HUES6 (cell line): ENCODE results near the gene ZXDC.

ENCODE experiments used
- H3K27ac ChIP-seq: 2 replicates; pipeline ENCODE4 v1.7.0; 2013; ENCODE audit warnings: low read depth, mild to moderate bottlenecking, low read length, inconsistent platforms
- H3K27me3 ChIP-seq: 2 replicates; pipeline ENCODE4 v1.6.1; 2013; ENCODE audit warnings: low read length; ENCODE audit not compliant: control insufficient read depth, insufficient read depth
- H3K36me3 ChIP-seq: 2 replicates; pipeline ENCODE4 v1.6.1; 2013; ENCODE audit warnings: low read length; ENCODE audit not compliant: control insufficient read depth, insufficient read depth
- H3K4me1 ChIP-seq: 2 replicates; pipeline ENCODE4 v1.6.1; 2013; ENCODE audit warnings: low read length; ENCODE audit not compliant: control insufficient read depth, insufficient read depth
- H3K4me3 ChIP-seq: 2 replicates; pipeline ENCODE4 v1.5.1; 2013; ENCODE audit warnings: low read depth, low read length
- H3K9ac ChIP-seq: one replicate; pipeline ENCODE4 v1.6.1; 2013; ENCODE audit warnings: mild to moderate bottlenecking, low read length
- H3K9me3 ChIP-seq: 2 replicates; pipeline ENCODE4 v1.6.1; 2013; ENCODE audit warnings: low read depth, low read length; ENCODE audit not compliant: control insufficient read depth, insufficient read depth

The ZXDC gene

DNA sequence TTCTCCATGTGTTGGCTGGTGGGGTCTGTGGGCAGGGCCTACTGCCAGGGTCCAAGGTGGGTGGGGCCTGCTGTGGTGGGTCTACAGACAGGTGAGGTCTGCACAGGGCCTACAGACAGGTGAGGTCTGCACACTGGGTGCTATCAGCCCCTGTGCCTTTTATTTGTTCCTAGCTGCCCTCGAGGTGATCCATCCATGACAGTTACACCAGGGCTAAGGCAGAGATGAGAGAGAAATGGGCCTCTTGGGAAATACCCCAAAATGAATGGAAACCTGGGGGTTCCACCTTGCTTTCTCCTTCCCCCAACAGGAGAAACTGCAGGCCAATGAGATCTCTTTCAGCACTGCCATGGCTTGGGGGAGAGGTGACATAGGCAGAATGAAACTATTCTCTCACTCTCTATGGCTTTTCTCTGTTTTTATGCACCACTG, 44.6 kb downstream of the ZXDC start:
- Histone ChIP-seq H3K27ac (no peak overlapping the region), H3K9ac (no peak overlapping the region), H3K4me1 (no peaks in the 10 kb centered on the region), H3K36me3 (0 out of 2 replicates have a peak, but pooled peaks cover 2% of the 10 kb centered on the region), H3K9me3 (peaks cover 19% of the 10 kb centered on the region), H3K4me3 (no peak overlapping the region), H3K27me3 (no peaks in the 10 kb centered on the region)

DNA sequence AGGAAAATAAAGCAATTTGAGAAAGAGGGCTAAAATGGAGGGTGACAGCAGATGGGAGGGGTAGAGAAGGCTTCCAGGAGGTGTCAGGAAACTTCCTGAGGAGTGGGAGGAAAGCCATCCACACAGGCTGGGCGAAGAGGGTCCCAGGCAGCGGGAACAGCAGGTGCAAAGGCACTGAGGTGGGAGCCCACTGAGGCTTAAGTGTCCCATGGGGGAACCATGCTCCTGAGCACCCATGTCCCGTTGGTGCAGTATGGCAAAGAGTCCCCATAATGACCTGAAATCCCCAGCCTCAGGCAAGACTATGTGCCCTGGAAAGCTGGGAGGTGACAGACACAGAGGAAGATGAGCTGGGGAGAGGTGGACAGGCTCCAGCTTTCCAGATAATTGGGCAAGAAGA, 50.9 kb downstream of the ZXDC start:
- Histone ChIP-seq H3K27ac (no peak overlapping the region), H3K36me3 (no peaks in the 10 kb centered on the region), H3K9ac (no peak overlapping the region), H3K27me3 (no peaks in the 10 kb centered on the region), H3K4me1 (peaks cover 27% of the 10 kb centered on the region), H3K4me3 (no peak overlapping the region), H3K9me3 (peaks cover 27% of the 10 kb centered on the region)

DNA sequence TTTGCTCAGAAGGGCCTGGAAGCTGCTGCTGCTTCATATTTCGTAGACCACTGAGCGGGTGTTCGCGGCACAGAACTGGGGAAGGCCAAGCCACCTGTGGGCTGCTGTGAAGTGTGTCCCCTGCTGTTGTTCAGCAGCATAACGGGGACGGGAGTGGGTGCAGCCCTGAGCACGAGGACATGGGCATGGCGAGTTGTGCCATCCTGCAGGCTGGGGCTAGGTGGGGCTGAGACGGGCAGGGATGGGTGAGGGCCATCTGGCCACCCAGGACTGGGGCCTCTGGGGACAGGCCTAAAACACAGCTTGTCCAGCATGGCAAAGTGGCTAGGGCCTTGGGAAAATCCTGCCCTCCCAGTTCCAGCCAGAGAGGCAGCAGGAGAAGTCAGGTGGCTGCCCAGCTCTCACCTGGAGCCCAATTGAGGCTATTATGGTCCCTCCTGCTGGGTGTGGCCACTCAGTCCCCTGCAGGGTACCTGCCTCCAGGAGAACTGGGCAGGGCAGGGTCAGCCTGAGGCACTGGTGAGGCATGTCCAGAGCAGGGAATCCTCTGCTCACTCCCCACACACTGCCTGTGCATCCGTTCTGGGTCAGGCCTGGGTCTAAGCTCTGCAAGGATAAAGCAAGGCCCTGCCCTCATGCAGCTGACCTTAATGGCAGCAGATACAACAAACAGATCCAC, 51.5 kb downstream of the ZXDC start:
- no peak overlapping the region for H3K27ac ChIP-seq
- H3K4me1 ChIP-seq, result peaks cover 32% of the 10 kb centered on the region
- peaks cover 27% of the 10 kb centered on the region for H3K9me3 ChIP-seq
- no peak overlapping the region for H3K4me3 ChIP-seq
- no peaks in the 10 kb centered on the region for H3K27me3 ChIP-seq
- no peak overlapping the region for H3K9ac ChIP-seq
- no peaks in the 10 kb centered on the region for H3K36me3 ChIP-seq

DNA sequence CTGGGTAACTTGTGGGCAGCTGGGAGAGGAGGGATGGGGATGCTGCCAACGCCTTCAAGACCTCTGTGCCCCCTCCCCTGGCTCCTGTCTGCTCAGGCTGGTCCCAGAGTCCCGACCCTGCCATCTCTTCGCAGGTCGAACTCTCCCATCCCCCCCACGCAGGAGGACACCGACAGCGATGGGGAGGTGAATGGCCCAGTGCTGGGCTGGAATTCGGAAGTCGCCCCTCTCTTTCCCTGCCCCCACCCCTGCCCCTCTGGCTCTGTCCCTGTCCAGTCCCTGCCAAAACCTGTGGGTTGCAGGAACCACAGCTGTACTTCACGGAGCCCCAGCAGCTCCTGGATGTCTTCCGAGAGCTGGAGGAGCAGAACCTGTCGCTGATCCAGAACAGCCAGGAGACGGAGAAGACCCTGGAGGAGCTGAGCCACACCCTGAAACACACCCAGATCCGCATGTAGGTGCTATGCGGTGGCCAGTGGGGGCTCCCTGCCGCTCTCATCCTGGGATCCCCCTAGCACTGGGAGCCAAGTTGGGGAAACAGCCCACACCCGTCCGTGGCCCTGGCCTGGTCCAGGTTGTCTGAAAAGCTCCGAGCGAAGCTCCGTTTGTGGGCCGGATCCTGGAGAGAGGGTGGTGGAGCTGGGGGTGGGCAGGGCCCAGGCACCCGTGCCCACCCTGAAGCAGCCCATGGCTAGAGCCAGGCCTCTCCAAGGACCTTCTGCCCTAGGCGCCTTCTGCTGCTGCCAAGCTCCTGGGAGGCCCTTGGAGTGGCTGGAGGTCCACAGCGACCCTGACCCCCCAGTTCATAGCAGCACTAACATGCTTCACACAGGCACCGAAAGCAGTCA, 52.3 kb downstream of the ZXDC start:
- peaks cover 25% of the 10 kb centered on the region for H3K9me3 ChIP-seq
- no peak overlapping the region for H3K9ac ChIP-seq
- no peak overlapping the region for H3K27ac ChIP-seq
- H3K27me3 ChIP-seq, result no peaks in the 10 kb centered on the region
- no peak overlapping the region for H3K4me3 ChIP-seq
- H3K36me3 ChIP-seq, result no peaks in the 10 kb centered on the region
- H3K4me1 ChIP-seq, result peaks cover 38% of the 10 kb centered on the region

DNA sequence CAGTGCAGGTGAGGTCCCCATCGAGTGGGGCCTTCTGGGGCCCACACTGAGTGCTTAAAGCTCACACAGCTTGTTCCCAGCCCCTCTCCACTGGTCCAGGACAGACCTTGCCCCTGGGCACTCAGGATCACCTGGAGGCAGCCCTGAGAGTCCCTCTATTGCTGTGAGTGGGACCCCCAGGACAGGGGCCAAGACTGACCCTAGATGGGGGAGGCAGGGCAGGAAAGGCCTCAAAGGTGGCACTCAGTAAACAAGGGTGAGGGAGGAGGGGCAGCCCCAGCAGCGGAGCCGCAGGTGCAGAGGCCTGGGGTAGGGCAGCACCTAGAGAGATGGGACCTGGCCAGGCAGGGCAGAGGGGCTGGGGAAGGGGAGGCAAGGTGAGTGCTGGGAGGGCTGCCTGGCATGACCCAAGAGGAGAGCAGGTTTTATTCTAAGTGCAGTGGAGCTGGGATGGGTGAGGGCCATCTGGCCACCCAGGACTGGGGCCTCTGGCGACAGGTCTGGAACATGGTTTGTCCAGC, 53.1 kb downstream of the ZXDC start:
- Histone ChIP-seq H3K27me3 (no peaks in the 10 kb centered on the region), H3K27ac (no peak overlapping the region), H3K36me3 (no peaks in the 10 kb centered on the region), H3K4me1 (peaks cover 40% of the 10 kb centered on the region), H3K9ac (no peak overlapping the region), H3K9me3 (peaks cover 19% of the 10 kb centered on the region), H3K4me3 (no peak overlapping the region)

DNA sequence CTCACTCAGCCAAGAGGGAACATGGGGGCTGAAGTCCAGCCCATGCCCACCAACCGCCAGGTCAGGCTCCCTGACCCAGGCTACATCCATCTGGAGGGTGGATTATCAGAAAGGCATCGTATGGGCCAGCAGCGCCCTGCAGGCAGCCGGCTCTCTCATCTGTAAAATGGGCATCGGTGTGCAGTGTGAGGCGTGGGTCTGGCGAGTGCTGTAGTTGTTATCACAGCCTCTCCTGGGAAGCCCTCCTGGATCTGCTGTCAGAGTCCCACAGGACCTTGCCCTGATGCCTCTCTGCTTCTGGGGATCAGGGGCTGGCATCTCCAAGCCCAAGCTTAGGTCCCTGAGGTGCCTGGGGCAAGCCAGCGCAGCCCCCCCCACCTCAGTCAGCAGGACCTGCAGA, 53.6 kb downstream of the ZXDC start:
- no peak overlapping the region for H3K27ac ChIP-seq
- H3K36me3 ChIP-seq, result no peaks in the 10 kb centered on the region
- no peak overlapping the region for H3K4me3 ChIP-seq
- no peak overlapping the region for H3K9ac ChIP-seq
- no peaks in the 10 kb centered on the region for H3K27me3 ChIP-seq
- peaks cover 40% of the 10 kb centered on the region for H3K4me1 ChIP-seq
- peaks cover 14% of the 10 kb centered on the region for H3K9me3 ChIP-seq

DNA sequence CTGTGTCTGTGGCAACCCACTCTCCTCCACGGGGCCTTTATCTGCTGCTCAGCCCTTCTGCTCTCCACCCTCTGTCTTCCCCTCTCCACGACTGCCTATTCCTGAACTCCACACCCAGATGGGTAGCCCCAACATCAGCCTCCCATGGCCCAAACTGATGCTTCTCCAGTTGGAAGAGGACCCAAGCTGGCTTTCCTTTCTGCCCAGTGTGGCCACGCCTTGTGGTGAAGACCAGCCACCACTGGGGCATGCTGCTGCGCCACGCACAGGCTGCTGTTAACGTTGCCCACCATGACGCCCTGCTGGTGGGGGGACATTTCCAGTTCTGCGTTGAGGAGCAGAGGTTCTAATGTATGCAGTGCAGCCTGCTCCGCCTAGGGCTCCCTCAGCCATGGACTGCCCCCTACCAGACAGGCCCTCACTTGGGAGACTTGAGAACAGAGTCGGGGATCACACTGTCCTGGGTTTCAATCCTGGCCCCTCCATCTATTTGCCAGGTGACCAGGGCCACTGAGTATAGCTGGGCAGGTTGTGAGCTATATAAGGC, 54.0 kb downstream of the ZXDC start:
- Histone ChIP-seq H3K9me3 (peaks cover 9% of the 10 kb centered on the region), H3K4me1 (peaks cover 40% of the 10 kb centered on the region), H3K27me3 (no peaks in the 10 kb centered on the region), H3K27ac (no peak overlapping the region), H3K36me3 (no peaks in the 10 kb centered on the region), H3K4me3 (no peak overlapping the region), H3K9ac (no peak overlapping the region)

DNA sequence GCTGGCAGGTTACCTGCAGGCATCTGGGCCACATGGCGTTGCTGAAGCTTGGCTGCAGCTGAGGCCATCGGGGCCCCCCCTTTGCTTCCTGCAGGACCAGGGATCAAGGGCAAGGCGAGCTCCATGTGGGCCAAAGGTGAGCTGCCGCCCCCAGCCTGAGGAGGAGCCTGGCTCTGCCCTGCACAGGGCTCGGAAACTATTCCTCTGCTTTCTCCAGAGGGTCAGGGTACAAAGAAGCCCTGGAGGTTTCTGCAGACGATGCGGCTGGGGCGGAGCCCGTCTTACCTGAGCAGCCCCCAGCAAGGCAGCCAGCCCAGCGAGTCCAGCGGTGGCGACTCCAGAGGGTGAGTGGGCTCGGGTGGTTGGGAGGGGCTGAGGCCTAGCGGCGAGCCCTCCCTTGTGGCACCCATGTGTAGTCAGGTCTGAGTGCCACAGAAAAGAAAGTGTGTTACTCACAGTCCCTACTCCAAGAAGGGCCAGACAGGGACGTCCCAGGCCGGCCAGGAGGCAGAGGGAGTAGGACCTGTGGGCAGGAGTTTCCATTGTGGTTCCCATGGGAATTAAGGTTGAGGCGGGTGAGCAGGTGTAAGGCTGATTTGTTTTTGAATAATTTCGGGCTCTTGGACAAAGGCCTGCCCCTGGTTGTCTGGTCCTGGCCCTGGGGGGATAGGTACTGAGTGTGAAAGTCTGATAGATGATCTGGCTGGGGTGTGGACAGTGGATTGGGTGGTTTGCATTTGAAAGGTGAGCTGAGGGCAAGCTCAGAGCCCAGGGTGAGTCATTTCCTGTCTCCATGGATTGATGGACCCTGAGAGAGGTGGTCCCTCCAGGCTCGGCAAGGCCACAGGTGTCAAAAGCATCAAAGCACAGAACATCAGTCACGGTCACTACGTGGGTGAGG, 55.6 kb downstream of the ZXDC start:
- Histone ChIP-seq H3K36me3 (no peaks in the 10 kb centered on the region), H3K9me3 (no peaks in the 10 kb centered on the region), H3K27me3 (no peaks in the 10 kb centered on the region), H3K4me3 (peak overlapping the region; percentile 23; the same call in 1 of the 2 replicates), H3K27ac (peak overlapping the region; percentile 94), H3K9ac (peak overlapping the region; percentile 65), H3K4me1 (peaks cover 40% of the 10 kb centered on the region)

DNA sequence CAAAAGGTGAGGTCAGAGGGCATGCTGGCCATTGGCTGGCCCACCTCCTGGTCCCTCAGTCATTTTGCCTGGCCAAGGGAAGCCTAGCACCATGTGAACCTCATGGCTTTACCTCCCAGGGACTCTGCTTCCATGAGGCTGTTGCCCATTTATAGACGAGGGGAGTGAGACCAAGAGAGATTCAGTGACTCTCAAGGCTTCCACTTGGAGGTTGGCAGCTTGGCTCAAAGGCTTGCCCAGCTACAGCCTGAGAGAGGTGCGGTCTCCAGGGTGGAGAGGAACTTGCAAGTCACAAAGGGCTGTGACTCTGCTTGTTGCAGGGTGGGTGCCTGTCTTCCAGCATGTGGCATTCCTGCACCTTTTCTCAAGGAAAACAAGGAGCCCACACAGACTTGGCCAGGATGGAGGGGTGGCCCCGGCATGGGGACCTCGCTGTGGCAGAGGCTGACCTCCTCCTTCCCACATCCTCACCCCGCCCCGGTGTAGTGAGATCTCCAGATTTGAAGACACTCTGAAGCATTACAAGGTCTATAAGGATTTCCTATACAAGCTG, 56.5 kb downstream of the ZXDC start:
- H3K27ac ChIP-seq, result peak overlapping the region; percentile 94; the same call in 1 of the 2 replicates
- H3K27me3 ChIP-seq, result no peaks in the 10 kb centered on the region
- peaks cover 39% of the 10 kb centered on the region for H3K4me1 ChIP-seq
- no peaks in the 10 kb centered on the region for H3K9me3 ChIP-seq
- H3K9ac ChIP-seq, result peak overlapping the region; percentile 65
- no peak overlapping the region for H3K4me3 ChIP-seq
- H3K36me3 ChIP-seq, result no peaks in the 10 kb centered on the region

DNA sequence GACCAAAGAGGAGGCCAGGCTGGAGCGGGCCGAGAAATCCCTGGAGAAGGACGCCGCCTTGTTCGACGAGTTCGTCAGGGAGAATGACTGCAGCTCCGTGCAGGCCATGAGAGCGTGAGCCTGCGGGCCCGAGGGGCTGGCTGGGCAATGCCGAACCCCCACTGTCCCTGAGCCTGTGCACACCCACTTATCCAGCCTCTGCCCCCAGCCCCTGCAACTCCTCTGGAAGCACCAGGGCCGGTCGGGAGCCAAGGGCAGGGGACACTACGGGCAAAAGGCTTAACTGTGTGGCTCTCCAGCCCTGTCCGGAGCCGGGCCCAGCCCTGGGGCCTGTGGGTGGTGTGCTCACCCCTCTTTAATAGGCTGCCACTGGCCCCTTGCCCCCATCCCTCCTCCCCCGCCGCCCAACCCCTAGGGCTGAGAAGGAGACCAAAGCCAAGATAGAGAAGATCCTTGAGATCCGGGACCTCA, 57.0 kb downstream of the ZXDC start:
- Histone ChIP-seq H3K4me3 (no peak overlapping the region), H3K36me3 (no peaks in the 10 kb centered on the region), H3K27ac (no peak overlapping the region), H3K27me3 (no peaks in the 10 kb centered on the region), H3K9ac (no peak overlapping the region), H3K4me1 (peaks cover 33% of the 10 kb centered on the region), H3K9me3 (no peaks in the 10 kb centered on the region)
